ENCODE data around the gene ELAC2.

Gene ELAC2

DNA sequence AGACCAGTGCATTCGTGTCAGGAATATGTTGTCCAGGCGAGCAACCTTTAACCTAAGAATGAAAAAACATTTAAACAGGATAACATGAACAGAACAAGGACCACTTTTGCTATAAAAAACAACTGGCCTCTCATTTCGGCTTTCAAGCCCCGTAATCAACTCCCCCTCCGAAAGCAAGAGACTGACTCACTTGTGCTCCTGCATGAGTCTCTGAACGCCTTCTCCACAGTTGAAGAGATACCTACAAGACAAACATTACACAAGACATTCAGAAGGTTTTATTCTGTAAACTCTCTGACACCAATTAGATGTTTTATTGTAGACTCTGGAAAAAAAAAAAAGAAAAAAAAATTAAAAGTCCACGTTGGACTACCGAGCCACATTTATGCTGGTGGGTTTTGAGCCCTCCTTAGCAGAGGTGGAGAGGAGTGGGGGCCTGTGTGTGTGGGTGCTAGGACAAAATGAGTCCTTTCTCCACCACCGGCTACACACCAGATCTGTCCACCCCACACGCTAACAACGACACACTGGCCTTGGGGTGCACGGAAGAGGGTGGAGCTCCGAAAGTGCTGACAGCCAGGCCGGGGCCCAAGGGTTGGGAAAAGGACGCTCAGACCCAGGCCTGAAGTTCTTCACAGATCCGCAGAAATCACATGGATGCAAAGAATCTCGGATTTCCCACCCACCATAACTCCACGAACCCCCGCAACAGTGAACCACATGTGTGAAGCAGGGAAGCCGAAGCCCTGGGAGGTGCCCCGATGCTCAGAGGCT, 759 bp downstream of the ELAC2 start:
- no peak for DNase-seq (ENCODE audit: low read depth)

GRCh38 chr17:13014801-13015200, 3.0 kb downstream of the ELAC2 start:
- no peak for DNase-seq (ENCODE audit: low read depth)

- DNase-seq (ENCODE audit: low read depth), result no peak
Measured at GRCh38 chr17:13010959-13011358, 6.9 kb downstream of the ELAC2 start.

DNA sequence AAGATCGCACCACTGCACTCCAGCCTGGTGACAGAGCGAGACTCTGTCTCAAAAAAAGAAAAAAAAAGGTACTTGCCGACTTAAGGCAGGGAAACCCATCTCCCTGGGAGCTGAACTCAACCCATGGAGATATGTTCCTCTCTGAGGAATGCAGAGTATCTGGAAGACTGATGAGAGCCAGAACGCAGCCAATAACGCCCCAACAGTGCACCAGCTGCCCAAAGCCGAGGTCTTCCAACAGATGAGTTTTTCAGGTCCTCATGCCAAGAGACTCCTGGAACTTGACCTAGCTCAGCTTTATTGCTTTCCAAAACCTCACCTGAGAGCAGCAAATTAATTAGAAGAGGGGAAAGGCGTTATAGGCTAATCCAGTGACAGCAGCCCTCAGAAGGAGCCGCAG, 9.4 kb downstream of the ELAC2 start:
- DNase-seq (ENCODE audit: low read depth), result no peak

DNA sequence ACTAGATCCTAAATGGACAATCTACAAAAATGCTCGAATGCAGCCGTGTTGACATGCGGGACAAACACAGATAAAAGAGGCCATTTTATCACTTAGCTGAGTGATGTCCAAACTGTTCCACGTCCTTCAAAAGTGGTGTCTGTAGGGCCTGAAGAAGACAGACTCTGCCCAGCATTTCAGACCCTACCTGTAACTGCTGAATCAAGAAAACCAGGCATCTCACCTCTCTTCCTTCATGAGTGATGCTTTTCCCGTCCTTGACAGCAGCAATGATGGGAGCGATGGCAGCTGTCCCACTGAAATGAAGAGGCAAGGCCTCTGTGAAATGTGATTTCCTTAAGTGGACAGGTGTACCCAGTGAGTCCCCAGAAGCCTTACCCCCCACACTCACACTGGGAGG, 12.3 kb downstream of the ELAC2 start:
- DNase-seq (ENCODE audit: low read depth), result no peak

- no peak for DNase-seq (ENCODE audit: low read depth)
Measured at GRCh38 chr17:13004336-13004735, 13.5 kb downstream of the ELAC2 start.

DNA sequence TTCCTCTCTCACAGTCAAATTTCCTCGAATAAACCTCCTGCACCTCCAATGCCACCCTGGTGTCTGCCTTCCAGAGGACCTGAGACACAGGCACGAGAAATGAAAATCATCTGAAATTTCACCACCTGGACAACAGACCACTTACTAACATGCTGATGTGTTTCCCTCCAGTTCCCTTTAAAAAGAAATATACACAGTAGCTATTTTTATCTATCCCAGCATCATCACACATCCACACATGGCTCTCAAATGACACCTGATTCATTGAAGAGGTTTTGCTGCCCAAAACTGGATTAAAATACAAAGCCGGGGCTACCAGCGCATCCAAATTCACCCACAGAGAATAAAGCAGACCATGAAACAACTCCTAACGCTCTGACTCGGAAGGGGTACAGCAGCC, 13.9 kb downstream of the ELAC2 start:
- no peak for DNase-seq (ENCODE audit: low read depth)

GRCh38 chr17:13003454-13003851, 14.4 kb downstream of the ELAC2 start:
- no peak for DNase-seq (ENCODE audit: low read depth)

- DNase-seq (ENCODE audit: low read depth), result no peak
Measured at GRCh38 chr17:13002761-13003453, 14.9 kb downstream of the ELAC2 start.

GRCh38 chr17:13001991-13002615, 15.7 kb downstream of the ELAC2 start:
- DNase-seq (ENCODE audit: low read depth), result no peak

GRCh38 chr17:13000561-13000960, 17.3 kb downstream of the ELAC2 start:
- no peak for DNase-seq (ENCODE audit: low read depth)

GRCh38 chr17:12998874-12999273, 19.0 kb downstream of the ELAC2 start:
- DNase-seq (ENCODE audit: low read depth), result no peak

GRCh38 chr17:12998461-12998860, 19.4 kb downstream of the ELAC2 start:
- DNase-seq (ENCODE audit: low read depth), result no peak

- DNase-seq (ENCODE audit: low read depth), result no peak
Measured at GRCh38 chr17:12996941-12997340, 20.9 kb downstream of the ELAC2 start.

DNA sequence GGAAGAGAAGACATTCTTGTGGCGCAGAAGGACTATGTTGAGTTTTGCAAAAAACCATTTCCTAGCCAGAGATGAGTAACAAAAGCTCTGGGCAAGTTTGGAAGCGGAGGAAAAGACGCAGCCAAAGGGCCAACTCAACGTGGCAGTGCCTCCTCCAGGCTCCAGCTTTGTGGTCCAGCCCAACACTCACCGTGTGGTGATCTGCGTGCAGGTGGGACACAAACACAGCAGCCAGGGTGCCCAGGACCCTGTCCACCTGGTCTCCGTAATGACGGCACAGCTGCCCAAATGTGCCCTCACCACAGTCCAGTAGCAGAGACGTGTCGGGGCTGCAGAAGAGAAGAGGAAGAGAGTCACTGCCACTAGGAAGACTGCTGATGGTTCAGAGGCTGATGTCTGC, 21.5 kb downstream of the ELAC2 start:
- DNase-seq (ENCODE audit: low read depth), result no peak

DNA sequence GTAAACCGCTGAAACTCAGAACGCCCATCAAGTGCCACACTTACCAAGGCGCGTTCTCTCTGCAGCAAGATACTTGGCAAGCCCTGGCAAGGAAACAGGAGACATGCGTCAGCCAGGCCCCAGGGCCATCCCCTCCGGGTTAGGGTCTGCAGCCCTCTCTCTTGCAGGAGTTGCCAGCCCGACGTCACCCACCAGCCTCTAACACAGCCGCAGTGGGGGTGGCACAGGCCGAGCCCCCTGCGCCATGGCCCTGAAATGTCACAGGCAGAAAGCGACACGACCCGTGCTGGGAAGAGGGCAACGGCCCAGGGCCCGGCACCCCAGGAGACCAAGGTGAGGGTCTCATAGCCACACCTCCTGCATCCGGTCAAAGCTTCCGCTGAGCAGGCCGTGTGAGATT, 21.9 kb downstream of the ELAC2 start:
- DNase-seq (ENCODE audit: low read depth), result no peak

- DNase-seq (ENCODE audit: low read depth), result no peak
Measured at GRCh38 chr17:12995106-12995895, 22.5 kb downstream of the ELAC2 start.

DNA sequence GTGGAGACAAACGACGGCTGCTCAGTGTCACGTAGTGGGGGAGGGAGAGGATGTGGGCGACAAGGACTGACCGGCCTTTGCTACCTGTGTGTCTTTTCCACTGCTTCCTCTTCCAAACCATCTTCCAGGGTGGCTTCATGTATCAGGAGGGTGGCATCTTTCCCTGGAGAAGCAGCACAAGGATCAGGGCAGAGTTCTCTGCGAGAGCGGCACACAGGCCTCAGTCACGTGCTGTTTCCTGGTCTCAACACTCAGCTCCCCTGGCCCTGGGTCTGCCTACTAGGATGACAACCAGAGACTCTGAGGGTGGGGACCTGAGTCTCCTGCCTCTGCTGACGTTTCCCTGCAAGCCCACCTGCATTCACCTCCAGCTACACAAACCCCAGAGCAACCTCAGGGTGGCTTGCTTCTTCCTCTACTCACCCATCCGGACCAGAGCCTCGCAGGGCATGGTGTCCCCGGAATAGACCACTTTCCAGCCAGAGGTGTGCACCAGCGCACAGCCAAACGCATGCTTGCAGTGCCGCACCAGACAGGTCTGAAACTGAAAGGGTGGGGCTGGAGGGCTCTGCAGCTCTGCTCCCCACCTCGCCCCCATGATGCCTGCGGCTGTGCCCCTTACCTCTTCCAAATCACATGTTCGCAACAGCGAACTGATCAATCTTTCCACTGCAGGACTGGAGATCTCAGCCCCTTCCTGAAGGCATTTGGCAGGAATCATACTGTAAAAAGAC, 23.3 kb downstream of the ELAC2 start:
- DNase-seq (ENCODE audit: low read depth), result no peak

- no peak for DNase-seq (ENCODE audit: low read depth)
Measured at GRCh38 chr17:12993631-12994030, 24.2 kb downstream of the ELAC2 start.

DNA sequence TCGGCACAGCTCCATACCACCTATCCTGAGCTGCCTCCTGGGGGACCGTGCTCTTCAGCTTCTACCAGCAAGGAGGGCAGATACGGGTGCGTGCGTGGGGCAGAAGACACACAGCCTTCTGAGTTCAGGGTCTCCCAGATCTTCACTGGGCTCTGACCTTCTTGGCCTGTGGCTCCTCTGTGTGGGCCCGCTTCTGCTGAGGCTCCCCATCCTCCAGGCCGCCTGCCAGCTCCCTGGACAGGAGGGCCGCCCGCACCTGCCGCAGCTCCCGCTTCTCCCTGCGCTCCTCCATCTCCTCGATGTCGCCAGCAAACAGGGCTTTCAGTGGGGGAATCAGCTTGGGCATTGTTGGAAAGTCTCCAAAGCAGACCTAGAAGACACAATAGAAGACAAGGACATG, 25.2 kb downstream of the ELAC2 start:
- no peak for DNase-seq (ENCODE audit: low read depth)

- DNase-seq (ENCODE audit: low read depth), result no peak
Measured at GRCh38 chr17:12990926-12991325, 26.9 kb downstream of the ELAC2 start.
